Activated T-cell treated with anti-CD3 and anti-CD28 coated beads, Interleukin-2, amount 50 U/mL, for 24 hours (primary cell): ENCODE measurements around the gene IL22.
A peak's percentile ranks its signal among the peaks of the same experiment; 100 is the strongest.

ENCODE experiments used
- DNase-seq: peaks from one replicate; pipeline ENCODE4 v3.0.0-alpha.2; 2020
- H3K27ac Mint-ChIP-seq: 2 replicates; pipeline ENCODE4 v1.8.0; 2020; ENCODE audit warnings: mild to moderate bottlenecking, mixed read lengths
- H3K27me3 Mint-ChIP-seq: 2 replicates; pipeline ENCODE4 v1.8.0; 2020; ENCODE audit warnings: mixed read lengths
- H3K36me3 Mint-ChIP-seq: 2 replicates; pipeline ENCODE4 v1.8.0; 2020; ENCODE audit warnings: low read depth, mixed read lengths
- H3K4me1 Mint-ChIP-seq: 2 replicates; pipeline ENCODE4 v1.8.0; 2020; ENCODE audit warnings: low read depth, mixed read lengths
- H3K4me3 Mint-ChIP-seq: 2 replicates; pipeline ENCODE4 v1.8.0; 2020; ENCODE audit warnings: mild to moderate bottlenecking, moderate library complexity, mixed read lengths
- H3K9me3 Mint-ChIP-seq: 2 replicates; pipeline ENCODE4 v1.8.0; 2020; ENCODE audit warnings: mixed read lengths

Gene IL22

GRCh38 chr12:68253504-68253903 lies at the start of gene IL22:
TSS of gene IL22 (minus strand) at chr12:68253604. CDS start at chr12:68253448, 156 bp downstream.
- no peak for DNase-seq
- H3K36me3 Mint-ChIP-seq = no peaks in the 10 kb centered on the region
- H3K4me1 Mint-ChIP-seq = peaks cover 9% of the 10 kb centered on the region
- peaks cover 39% of the 10 kb centered on the region for H3K27me3 Mint-ChIP-seq
- H3K9me3 Mint-ChIP-seq = no peaks in the 10 kb centered on the region
- no peak within 1 kb of the TSS for H3K4me3 Mint-ChIP-seq
- H3K27ac Mint-ChIP-seq = no peak within 1 kb of the TSS

- Mint-ChIP-seq H3K4me3 (no peak overlapping the region), H3K27me3 (no peaks in the 10 kb centered on the region), H3K9me3 (peaks cover 4% of the 10 kb centered on the region), H3K27ac (no peak overlapping the region), H3K4me1 (peaks cover 20% of the 10 kb centered on the region), H3K36me3 (peaks cover 77% of the 10 kb centered on the region)
- no peak for DNase-seq
These were observed 44.5 kb upstream of the IL22 start for GRCh38 chr12:68297929-68298328.

GRCh38 chr12:68294251-68294650 lies 40.8 kb upstream of the IL22 start:
- no peaks in the 10 kb centered on the region for H3K27me3 Mint-ChIP-seq
- peaks cover 45% of the 10 kb centered on the region for H3K36me3 Mint-ChIP-seq
- DNase-seq = no peak
- H3K9me3 Mint-ChIP-seq = peaks cover 2% of the 10 kb centered on the region
- H3K27ac Mint-ChIP-seq = no peak overlapping the region
- no peak overlapping the region for H3K4me3 Mint-ChIP-seq
- H3K4me1 Mint-ChIP-seq = peaks cover 53% of the 10 kb centered on the region

GRCh38 chr12:68293347-68293746 lies 39.9 kb upstream of the IL22 start:
- DNase-seq = no peak
- Mint-ChIP-seq H3K4me3 (no peak overlapping the region), H3K27me3 (peaks cover 2% of the 10 kb centered on the region), H3K36me3 (peaks cover 36% of the 10 kb centered on the region), H3K9me3 (no peaks in the 10 kb centered on the region), H3K4me1 (peaks cover 50% of the 10 kb centered on the region), H3K27ac (no peak overlapping the region)

- peaks cover 6% of the 10 kb centered on the region for H3K27me3 Mint-ChIP-seq
- H3K4me3 Mint-ChIP-seq = peak overlapping the region; percentile 23
- H3K9me3 Mint-ChIP-seq = no peaks in the 10 kb centered on the region
- H3K4me1 Mint-ChIP-seq = peaks cover 52% of the 10 kb centered on the region
- peak overlapping the region; percentile 82 for H3K27ac Mint-ChIP-seq
- no peak for DNase-seq
- peaks cover 33% of the 10 kb centered on the region for H3K36me3 Mint-ChIP-seq
These were observed 38.9 kb upstream of the IL22 start for GRCh38 chr12:68292151-68292943.

GRCh38 chr12:68291396-68292036 lies 38.1 kb upstream of the IL22 start:
- H3K36me3 Mint-ChIP-seq = peaks cover 29% of the 10 kb centered on the region
- H3K27ac Mint-ChIP-seq = peak overlapping the region; percentile 82
- peak overlapping the region; percentile 15 for H3K4me3 Mint-ChIP-seq
- no peaks in the 10 kb centered on the region for H3K9me3 Mint-ChIP-seq
- peaks cover 55% of the 10 kb centered on the region for H3K4me1 Mint-ChIP-seq
- no peak for DNase-seq
- peaks cover 6% of the 10 kb centered on the region for H3K27me3 Mint-ChIP-seq

- H3K4me1 Mint-ChIP-seq = peaks cover 55% of the 10 kb centered on the region
- H3K27ac Mint-ChIP-seq = peak overlapping the region; percentile 81
- no peaks in the 10 kb centered on the region for H3K9me3 Mint-ChIP-seq
- no peak for DNase-seq
- H3K27me3 Mint-ChIP-seq = peaks cover 14% of the 10 kb centered on the region
- peaks cover 18% of the 10 kb centered on the region for H3K36me3 Mint-ChIP-seq
- no peak overlapping the region for H3K4me3 Mint-ChIP-seq
These were observed 36.7 kb upstream of the IL22 start for GRCh38 chr12:68290126-68290525.

GRCh38 chr12:68287106-68287505 lies 33.7 kb upstream of the IL22 start:
- no peak for DNase-seq
- no peaks in the 10 kb centered on the region for H3K36me3 Mint-ChIP-seq

GRCh38 chr12:68286396-68286795 lies 33.0 kb upstream of the IL22 start:
- peaks cover 28% of the 10 kb centered on the region for H3K27me3 Mint-ChIP-seq
- no peak overlapping the region for H3K27ac Mint-ChIP-seq
- DNase-seq = no peak
- H3K4me1 Mint-ChIP-seq = peaks cover 45% of the 10 kb centered on the region
- no peak overlapping the region for H3K4me3 Mint-ChIP-seq
- H3K36me3 Mint-ChIP-seq = no peaks in the 10 kb centered on the region
- H3K9me3 Mint-ChIP-seq = no peaks in the 10 kb centered on the region

More at GRCh38 chr12:68287106-68287505, 33.7 kb upstream of the IL22 start:
- peaks cover 45% of the 10 kb centered on the region for H3K4me1 Mint-ChIP-seq
- no peaks in the 10 kb centered on the region for H3K9me3 Mint-ChIP-seq
- H3K27ac Mint-ChIP-seq = no peak overlapping the region
- H3K27me3 Mint-ChIP-seq = peaks cover 28% of the 10 kb centered on the region
- H3K4me3 Mint-ChIP-seq = no peak overlapping the region

- Mint-ChIP-seq H3K4me3 (no peak overlapping the region), H3K27ac (no peak overlapping the region), H3K27me3 (peaks cover 28% of the 10 kb centered on the region), H3K4me1 (peaks cover 44% of the 10 kb centered on the region), H3K9me3 (no peaks in the 10 kb centered on the region), H3K36me3 (no peaks in the 10 kb centered on the region)
- no peak for DNase-seq
These were observed 32.1 kb upstream of the IL22 start for GRCh38 chr12:68285541-68285940.

- Mint-ChIP-seq H3K9me3 (no peaks in the 10 kb centered on the region), H3K4me3 (no peak overlapping the region), H3K4me1 (peaks cover 48% of the 10 kb centered on the region), H3K36me3 (no peaks in the 10 kb centered on the region), H3K27me3 (peaks cover 22% of the 10 kb centered on the region), H3K27ac (peak overlapping the region; percentile 26)
- no peak for DNase-seq
These were observed 28.1 kb upstream of the IL22 start for GRCh38 chr12:68281322-68282077.

- H3K4me3 Mint-ChIP-seq = no peak overlapping the region
- no peaks in the 10 kb centered on the region for H3K9me3 Mint-ChIP-seq
- no peak overlapping the region for H3K27ac Mint-ChIP-seq
- H3K27me3 Mint-ChIP-seq = peaks cover 25% of the 10 kb centered on the region
- no peak for DNase-seq
- H3K36me3 Mint-ChIP-seq = no peaks in the 10 kb centered on the region
- peaks cover 53% of the 10 kb centered on the region for H3K4me1 Mint-ChIP-seq
These were observed 26.8 kb upstream of the IL22 start for GRCh38 chr12:68280240-68280639.

GRCh38 chr12:68279227-68280054 lies 26.0 kb upstream of the IL22 start:
- Mint-ChIP-seq H3K27ac (no peak overlapping the region), H3K27me3 (peaks cover 22% of the 10 kb centered on the region), H3K36me3 (no peaks in the 10 kb centered on the region), H3K9me3 (no peaks in the 10 kb centered on the region), H3K4me3 (no peak overlapping the region), H3K4me1 (peaks cover 53% of the 10 kb centered on the region)
- DNase-seq = no peak

GRCh38 chr12:68276402-68276930 lies 23.1 kb upstream of the IL22 start:
- peaks cover 41% of the 10 kb centered on the region for H3K4me1 Mint-ChIP-seq
- peaks cover 12% of the 10 kb centered on the region for H3K27me3 Mint-ChIP-seq
- DNase-seq = no peak
- H3K9me3 Mint-ChIP-seq = no peaks in the 10 kb centered on the region
- H3K36me3 Mint-ChIP-seq = no peaks in the 10 kb centered on the region
- H3K4me3 Mint-ChIP-seq = no peak overlapping the region
- no peak overlapping the region for H3K27ac Mint-ChIP-seq
